ENCODE results near the gene RAD51B.

The RAD51B gene

GRCh38 chr14:68363843-68364767 is 544.5 kb downstream of the RAD51B start:
- TF ChIP-seq CTCF (IDR thresholded peaks at IDR 0.05; ENCODE audit: borderline replicate concordance, insufficient read depth, low read depth, low read length): no peak

GRCh38 chr14:68364792-68365192 is 545.2 kb downstream of the RAD51B start:
- TF ChIP-seq CTCF (IDR thresholded peaks at IDR 0.05; ENCODE audit: borderline replicate concordance, insufficient read depth, low read depth, low read length): no peak
- no peak overlapping the region for H3K4me3 ChIP-seq (ENCODE audit: low read depth, low read length)

More at GRCh38 chr14:68363843-68364767, 544.5 kb downstream of the RAD51B start:
- no peak overlapping the region for H3K4me3 ChIP-seq (ENCODE audit: low read depth, low read length)

- TF ChIP-seq CTCF (IDR thresholded peaks at IDR 0.05; ENCODE audit: borderline replicate concordance, insufficient read depth, low read depth, low read length): no peak
- no peak overlapping the region for H3K4me3 ChIP-seq (ENCODE audit: low read depth, low read length)
Measured at GRCh38 chr14:68365228-68365627, 545.6 kb downstream of the RAD51B start.

DNA sequence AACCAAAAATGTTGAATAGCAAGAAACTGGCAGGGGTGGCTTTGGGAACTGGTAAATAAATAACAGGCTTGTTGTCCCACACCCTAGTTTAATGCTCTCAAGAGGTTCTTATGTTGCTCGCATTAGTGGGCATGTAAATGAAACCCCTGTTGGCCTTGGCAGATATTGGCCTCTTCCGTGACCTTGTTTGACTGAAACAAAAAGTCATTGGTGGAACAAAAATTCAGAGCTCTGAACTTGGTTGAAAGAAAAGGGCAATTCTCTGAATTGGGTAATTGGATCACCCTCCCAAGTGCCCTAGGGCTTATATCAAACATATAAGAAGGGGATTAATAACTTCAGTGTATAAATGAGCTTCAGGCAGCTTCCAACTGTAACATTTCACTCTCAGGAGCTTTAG is 547.1 kb downstream of the RAD51B start:
- TF ChIP-seq CTCF (IDR thresholded peaks at IDR 0.05; ENCODE audit: borderline replicate concordance, insufficient read depth, low read depth, low read length): no peak
- no peak overlapping the region for H3K4me3 ChIP-seq (ENCODE audit: low read depth, low read length)

- no peak for TF ChIP-seq CTCF (IDR thresholded peaks at IDR 0.05; ENCODE audit: borderline replicate concordance, insufficient read depth, low read depth, low read length)
Measured at GRCh38 chr14:68367536-68367935, 548.0 kb downstream of the RAD51B start.

DNA sequence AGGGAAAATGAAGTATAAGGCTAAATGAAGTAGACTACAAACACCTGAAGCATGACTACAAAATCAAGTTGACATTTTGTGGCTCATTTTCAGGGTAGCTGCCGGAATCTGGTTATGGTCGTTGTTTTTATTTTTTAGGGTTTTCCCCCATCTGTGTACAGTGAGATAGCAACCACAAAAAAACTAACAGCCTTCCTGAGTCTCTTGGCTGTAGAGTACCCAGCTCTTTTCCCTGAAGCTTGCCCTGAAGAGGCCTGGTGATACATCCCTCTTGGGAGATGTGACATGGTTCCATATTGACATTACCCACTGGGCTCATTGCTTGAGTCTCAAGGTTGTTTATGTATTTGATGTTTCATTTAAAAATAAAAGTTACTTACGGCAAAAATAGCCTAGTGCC is 549.3 kb downstream of the RAD51B start:
- TF ChIP-seq CTCF (IDR thresholded peaks at IDR 0.05; ENCODE audit: borderline replicate concordance, insufficient read depth, low read depth, low read length): no peak

More at GRCh38 chr14:68367536-68367935, 548.0 kb downstream of the RAD51B start:
- H3K4me3 ChIP-seq (ENCODE audit: low read depth, low read length): no peak overlapping the region

More for the DNA sequence above, 549.3 kb downstream of the RAD51B start:
- no peak overlapping the region for H3K4me3 ChIP-seq (ENCODE audit: low read depth, low read length)
